H1 (cell line): ENCODE results near the gene SYTL1. TPM values are rescaled to one million over a fixed set of nuclear protein-coding genes. Genes with fewer than 3 reads are reported as not detected.

Experiments
- BRCA1 ChIP-seq: IDR thresholded peaks from 2 replicates; pipeline ENCODE4 v1.6.1; 2012; ENCODE audit warnings: low read depth, low read length, improper control_type of control experiment
- CBX5 ChIP-seq: fragments of 300-800, 300-1000 bp; sonication (generic); IDR thresholded peaks from 2 replicates; pipeline ENCODE4 v1.7.1; 2016; ENCODE audit warnings: antibody characterized with exemption, low read length, low read depth
- CREB1 ChIP-seq: IDR thresholded peaks from 2 replicates; pipeline ENCODE4 v1.6.1; 2012; ENCODE audit warnings: inconsistent platforms
- CTBP2 ChIP-seq: IDR thresholded peaks from 2 replicates; pipeline ENCODE4 v1.7.0; 2011; ENCODE audit warnings: borderline replicate concordance, mild to moderate bottlenecking, moderate library complexity, mixed read lengths, low read length; ENCODE audit not compliant: insufficient read depth, insufficient read length
- EGR1 ChIP-seq: IDR thresholded peaks from 2 replicates; pipeline ENCODE4 v1.6.1; 2011; ENCODE audit warnings: low read depth, low read length, borderline replicate concordance
- EZH2 ChIP-seq: fragments of 200-600 bp; sonication (generic); IDR thresholded peaks from 2 replicates; pipeline ENCODE4 v1.7.1; 2012; ENCODE audit warnings: low read depth, mild to moderate bottlenecking, moderate library complexity, low read length, inconsistent platforms; ENCODE audit not compliant: severe bottlenecking
- FOSL1 ChIP-seq: IDR thresholded peaks from 2 replicates; pipeline ENCODE4 v1.6.1; 2011; ENCODE audit warnings: mild to moderate bottlenecking, low read depth, low read length, moderate library complexity; ENCODE audit not compliant: insufficient read depth
- GABPA ChIP-seq: IDR thresholded peaks from 2 replicates; pipeline ENCODE4 v1.6.1; 2011; ENCODE audit warnings: mild to moderate bottlenecking, low read length, moderate library complexity, borderline replicate concordance; ENCODE audit not compliant: insufficient read depth
- GTF2F1 ChIP-seq: IDR thresholded peaks from 2 replicates; pipeline ENCODE4 v1.6.1; 2012; ENCODE audit warnings: low read depth, low read length, improper control_type of control experiment, borderline replicate concordance
- HDAC6 ChIP-seq: IDR thresholded peaks from one replicate; pipeline ENCODE4 v1.7.1; 2012; ENCODE audit warnings: low read depth, mild to moderate bottlenecking, inconsistent platforms, low read length, moderate library complexity
- KDM5A ChIP-seq: fragments of 200-600 bp; IDR thresholded peaks from 2 replicates; pipeline ENCODE4 v1.7.1; 2012; ENCODE audit warnings: mild to moderate bottlenecking, low read length, inconsistent platforms, mixed read lengths
- MAFK ChIP-seq: IDR thresholded peaks from 2 replicates; pipeline ENCODE4 v1.6.1; 2012; ENCODE audit warnings: low read depth, mild to moderate bottlenecking, improper control_type of control experiment, low read length
- PHF8 ChIP-seq: fragments of 200-600 bp; sonication (generic); conservative IDR thresholded peaks from 2 replicates; pipeline ENCODE4 v1.7.1; 2012; ENCODE audit warnings: low read depth, mild to moderate bottlenecking, inconsistent platforms, low read length, moderate library complexity
- POU5F1 ChIP-seq: IDR thresholded peaks from 2 replicates; pipeline ENCODE4 v1.6.1; 2011; ENCODE audit warnings: low read depth, mild to moderate bottlenecking, low read length, moderate library complexity
- RBBP5 ChIP-seq: IDR thresholded peaks from 2 replicates; pipeline ENCODE4 v1.7.1; 2012; ENCODE audit warnings: low read depth, mild to moderate bottlenecking, inconsistent platforms, low read length, moderate library complexity, borderline replicate concordance
- RNF2 ChIP-seq: fragments of 200-900, 300-1000 bp; sonication (generic); IDR thresholded peaks from 2 replicates; pipeline ENCODE4 v1.7.1; 2016; ENCODE audit warnings: borderline replicate concordance, low read depth, mild to moderate bottlenecking, antibody characterized with exemption, low read length; ENCODE audit not compliant: poor library complexity, severe bottlenecking; ENCODE audit errors: missing control alignments
- RXRA ChIP-seq: IDR thresholded peaks from 2 replicates; pipeline ENCODE4 v1.6.1; 2011; ENCODE audit warnings: low read depth, mild to moderate bottlenecking, low read length, moderate library complexity; ENCODE audit not compliant: insufficient read depth
- SIN3A ChIP-seq, 2 experiments: IDR thresholded peaks in 1 of 2; conservative IDR thresholded peaks in 1 of 2; 2 replicates each; pipeline ENCODE4 v1.6.1; 2011 to 2012; ENCODE audit warnings: low read length in 2 of 2, improper control_type of control experiment in 1 of 2, low read depth in 1 of 2, mild to moderate bottlenecking in 1 of 2
- SIX5 ChIP-seq: IDR thresholded peaks from 2 replicates; pipeline ENCODE4 v1.6.1; 2011; ENCODE audit warnings: mild to moderate bottlenecking, low read depth, low read length
- SP2 ChIP-seq: IDR thresholded peaks from 2 replicates; pipeline ENCODE4 v1.6.1; 2012; ENCODE audit warnings: mild to moderate bottlenecking, low read length, inconsistent platforms
- SP4 ChIP-seq: IDR thresholded peaks from 2 replicates; pipeline ENCODE4 v1.6.1; 2012; ENCODE audit warnings: low read length, inconsistent platforms
- SRF ChIP-seq: IDR thresholded peaks from 2 replicates; pipeline ENCODE4 v1.6.1; 2011; ENCODE audit warnings: mild to moderate bottlenecking, low read depth, low read length, moderate library complexity
- TAF1 ChIP-seq: IDR thresholded peaks from 2 replicates; pipeline ENCODE4 v1.6.1; 2011; ENCODE audit warnings: mild to moderate bottlenecking, low read depth, low read length
- TBP ChIP-seq: IDR thresholded peaks from 2 replicates; pipeline ENCODE4 v1.6.1; 2011; ENCODE audit warnings: low read depth, low read length, improper control_type of control experiment
- YY1 ChIP-seq: IDR thresholded peaks from 2 replicates; pipeline ENCODE4 v1.6.1; 2011; ENCODE audit warnings: low read depth, mild to moderate bottlenecking, low read length
- polyA plus RNA-seq, 7 experiments: library from polyadenylated mRNA; depleted of rRNA in 3 of 7; stranded (reverse) in 5 of 7; unstranded in 2 of 7; fragments of >200 nt in 5 of 7; fragments of 200-250 nt in 2 of 7; gene quantifications; 1 replicate in 5 of 7; 2 replicates in 1 of 7; 4 replicates in 1 of 7; pipeline versions ENCODE4 v1.2.1 to v1.2.3, GENCODE V29; 2011 to 2013; ENCODE audit warnings: missing spikeins in 2 of 7, mixed read lengths in 2 of 7
- total RNA-seq: library from RNA; stranded (reverse); fragmentation: NEBNext Ultra II Directional; extraction: Animal tissue kit (Norgen Biotek cat#: 25700); gene quantifications from 2 replicates; pipeline ENCODE4 v1.2.1, GENCODE V29; 2021

SYTL1 gene
- total and polyA plus RNA-seq, 2 of the 8 experiments (the other 6 are each of a cell fraction or from before 2014, with no cell fraction given), result 6.4 to 19.5 TPM

DNA sequence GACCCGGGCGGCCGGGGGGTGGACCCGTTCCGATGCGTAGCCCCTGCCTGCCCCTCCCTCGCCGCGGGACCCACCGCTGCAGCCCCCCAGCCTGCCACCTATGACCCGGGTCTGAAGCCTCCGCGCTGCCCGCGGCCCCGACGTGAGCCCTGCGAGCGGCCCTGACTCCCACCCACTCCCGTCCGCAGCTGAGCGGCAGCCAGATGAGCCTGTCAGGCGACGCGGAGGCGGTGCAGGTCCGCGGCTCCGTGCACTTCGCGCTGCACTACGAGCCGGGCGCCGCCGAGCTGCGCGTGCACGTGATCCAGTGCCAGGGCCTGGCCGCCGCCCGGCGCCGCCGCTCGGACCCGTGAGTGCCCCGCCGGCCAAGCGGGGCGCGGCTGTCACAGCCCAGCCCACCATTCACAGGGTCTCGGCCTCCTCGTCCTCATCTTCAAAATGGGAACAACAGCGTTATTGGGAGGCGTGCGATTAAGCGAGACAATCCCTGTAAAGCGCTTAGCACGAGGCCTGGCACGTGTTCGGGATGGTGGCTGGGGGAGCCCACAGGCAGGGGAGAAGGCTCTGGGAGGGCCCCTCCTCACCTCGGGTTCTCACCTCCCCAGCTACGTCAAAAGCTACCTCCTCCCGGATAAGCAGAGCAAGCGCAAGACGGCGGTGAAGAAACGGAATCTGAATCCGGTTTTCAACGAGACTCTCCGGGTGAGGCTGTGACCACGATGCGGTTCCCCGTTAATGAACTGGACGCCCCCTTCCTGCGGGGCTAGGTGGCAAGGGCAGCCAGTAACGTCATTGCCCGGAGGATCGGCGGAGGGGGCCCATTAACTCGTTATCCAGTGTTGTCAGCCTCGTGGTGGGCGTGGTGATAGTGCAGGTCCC is 8.2 kb downstream of the SYTL1 start (continued):
- TF ChIP-seq TAF1 (peak; percentile 29; the same call in 1 of the 2 replicates), RXRA (no peak), CREB1 (no peak), FOSL1 (no peak), BRCA1 (no peak), SP4 (no peak), GABPA (no peak), POU5F1 (no peak), KDM5A (no peak), CBX5 (no peak), SIX5 (no peak), SRF (no peak), HDAC6 (no peak), SP2 (no peak), RNF2 (peak; percentile 65), GTF2F1 (no peak), CTBP2 (no peak), MAFK (no peak), EGR1 (0 out of 2 replicates have a peak, but pooled peaks have one; percentile 7), EZH2 (no peak), YY1 (no peak), SIN3A (conservative IDR thresholded peaks at IDR 0.05 in 1 of 2, IDR thresholded peaks at IDR 0.05 in 1 of 2; ENCODE audit: low read depth in 1 of 2, low read length in 2 of 2) (no peak), TBP (no peak), RBBP5 (no peak), PHF8 (0 out of 2 replicates have a peak, but pooled peaks have one; percentile 4)
